Left cardiac atrium (tissue), 4 donors: Measurements from ENCODE around the gene FAM186B. TPM values are rescaled to one million over a fixed set of nuclear protein-coding genes. Genes with fewer than 3 reads are reported as not detected.

Experiments
- ATAC-seq, 2 donors: fragments of 200-7000 bp; cut with Tn5 transposase; one replicate each; pipeline ENCODE4 v1.9.1; 2020; ENCODE audit warnings: mild to moderate bottlenecking in 2 of 2, moderate library complexity in 2 of 2
- DNase-seq: peaks from one replicate; pipeline ENCODE4 v3.0.0-alpha.2; 2020
- intact Hi-C, 2 donors: fragments of 100-400 bp; cut with DNase I; formaldehyde crosslinking; loops; one replicate each; pipeline versions ENCODE4 v1.14.1 to v1.15.1; 2022 to 2023
- total RNA-seq, 2 donors: library from RNA; stranded (reverse); fragmentation: NEBNext Ultra II Directional; extraction: Animal tissue kit (Norgen Biotek cat#: 25700); gene quantifications; one replicate each; pipeline ENCODE4 v1.2.1, GENCODE V29; 2021
- donor health status: DM: no; HTN: yes; CAD: no.
- donor health status: DM: no; HTN: yes; CAD: no; lungs with severe emphysema.
- donor health status: DM: yes; HTN: yes; CAD: no.
- donor health status: Dilated cardiomyopathy.

FAM186B gene
- total RNA-seq, 2 donors from 2014 or later = 0.29 to 0.31 TPM

DNA sequence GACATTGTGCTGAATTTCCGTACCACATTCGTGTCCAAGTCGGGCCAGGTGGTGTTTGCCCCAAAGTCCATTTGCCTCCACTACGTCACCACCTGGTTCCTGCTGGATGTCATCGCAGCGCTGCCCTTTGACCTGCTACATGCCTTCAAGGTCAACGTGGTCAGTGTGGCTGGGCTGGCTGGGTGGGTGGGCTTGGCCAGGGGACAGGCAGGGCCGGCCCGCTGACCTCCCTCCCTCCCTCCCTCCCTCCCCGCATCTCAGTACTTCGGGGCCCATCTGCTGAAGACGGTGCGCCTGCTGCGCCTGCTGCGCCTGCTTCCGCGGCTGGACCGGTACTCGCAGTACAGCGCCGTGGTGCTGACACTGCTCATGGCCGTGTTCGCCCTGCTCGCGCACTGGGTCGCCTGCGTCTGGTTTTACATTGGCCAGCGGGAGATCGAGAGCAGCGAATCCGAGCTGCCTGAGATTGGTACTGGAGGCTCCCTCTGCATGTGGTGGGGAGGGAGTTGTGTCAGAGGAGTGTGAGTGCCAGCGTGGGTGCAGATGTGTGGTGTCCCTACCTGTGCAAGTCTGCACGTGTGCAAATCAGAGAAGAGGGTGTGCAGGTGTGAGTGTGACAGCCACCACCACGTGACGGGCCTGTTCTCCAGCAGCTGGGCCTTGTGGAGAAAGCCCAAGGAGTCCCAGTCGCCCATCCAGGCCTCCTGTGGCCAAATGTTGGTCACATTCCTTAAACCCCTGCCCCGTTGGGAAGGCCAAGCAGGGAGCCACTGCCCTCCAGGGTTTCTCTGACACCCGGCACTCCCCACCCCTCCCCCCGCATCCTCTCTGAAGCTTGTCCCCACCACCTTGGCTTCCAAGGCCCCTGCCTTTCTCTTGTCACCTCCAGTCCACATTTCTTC, 61.3 kb downstream of the FAM186B start:
- ATAC-seq (no peak), DNase-seq (no peak)
- intact Hi-C loops = no loop called here

DNA sequence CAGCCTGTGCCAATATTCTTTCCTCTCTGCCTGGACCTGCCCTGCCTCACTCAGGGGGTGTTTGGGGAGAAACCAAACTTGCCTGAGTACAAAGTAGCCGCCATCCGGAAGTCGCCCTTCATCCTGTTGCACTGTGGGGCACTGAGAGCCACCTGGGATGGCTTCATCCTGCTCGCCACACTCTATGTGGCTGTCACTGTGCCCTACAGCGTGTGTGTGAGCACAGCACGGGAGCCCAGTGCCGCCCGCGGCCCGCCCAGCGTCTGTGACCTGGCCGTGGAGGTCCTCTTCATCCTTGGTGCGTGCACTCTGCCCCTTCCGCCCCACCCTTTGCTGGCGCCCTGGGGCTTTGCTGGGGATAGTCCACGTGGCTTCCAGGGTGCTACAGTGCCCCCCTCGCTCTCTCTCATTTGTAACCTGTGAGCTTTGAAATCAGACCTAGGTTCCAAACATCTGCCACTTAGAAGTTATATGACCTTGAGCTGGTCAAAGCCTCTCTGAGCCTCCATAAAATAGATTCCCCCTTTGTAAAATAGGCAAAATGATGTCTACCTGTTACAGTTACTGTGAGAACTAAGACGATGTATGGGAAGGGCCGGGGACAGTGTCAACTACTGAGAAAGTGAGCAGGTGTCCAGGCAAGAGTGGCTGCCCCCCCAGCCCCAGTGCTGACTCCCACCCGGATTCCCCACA, 62.1 kb downstream of the FAM186B start:
- ATAC-seq (no peak), DNase-seq (no peak)
- intact Hi-C loops = no loop called here

DNA sequence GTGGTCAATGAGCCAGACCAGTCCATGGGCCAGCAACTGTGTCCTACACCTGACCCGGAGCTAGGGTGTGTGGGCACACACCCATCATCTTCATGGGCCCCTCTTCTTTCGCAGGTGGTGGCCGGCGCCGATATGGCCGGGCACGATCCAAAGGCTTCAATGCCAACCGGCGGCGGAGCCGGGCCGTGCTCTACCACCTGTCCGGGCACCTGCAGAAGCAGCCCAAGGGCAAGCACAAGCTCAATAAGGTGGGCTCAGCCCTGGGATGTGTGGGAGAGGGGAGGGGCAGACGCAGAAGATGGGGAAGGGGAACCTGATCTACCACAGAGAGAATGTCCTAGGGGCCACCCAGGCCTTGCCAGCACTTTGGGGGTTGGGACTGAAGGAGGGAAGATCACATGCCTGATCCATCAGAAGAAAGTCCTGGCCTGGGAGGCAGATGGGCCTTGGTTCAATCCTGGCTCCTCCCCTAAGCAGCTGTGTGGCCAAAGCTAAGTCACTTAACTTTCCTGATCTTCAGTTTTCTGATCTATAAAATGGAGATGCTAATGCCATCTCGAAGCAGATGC, 62.8 kb downstream of the FAM186B start:
- ATAC-seq (no peak), DNase-seq (no peak)
- intact Hi-C loops = no loop called here

DNA sequence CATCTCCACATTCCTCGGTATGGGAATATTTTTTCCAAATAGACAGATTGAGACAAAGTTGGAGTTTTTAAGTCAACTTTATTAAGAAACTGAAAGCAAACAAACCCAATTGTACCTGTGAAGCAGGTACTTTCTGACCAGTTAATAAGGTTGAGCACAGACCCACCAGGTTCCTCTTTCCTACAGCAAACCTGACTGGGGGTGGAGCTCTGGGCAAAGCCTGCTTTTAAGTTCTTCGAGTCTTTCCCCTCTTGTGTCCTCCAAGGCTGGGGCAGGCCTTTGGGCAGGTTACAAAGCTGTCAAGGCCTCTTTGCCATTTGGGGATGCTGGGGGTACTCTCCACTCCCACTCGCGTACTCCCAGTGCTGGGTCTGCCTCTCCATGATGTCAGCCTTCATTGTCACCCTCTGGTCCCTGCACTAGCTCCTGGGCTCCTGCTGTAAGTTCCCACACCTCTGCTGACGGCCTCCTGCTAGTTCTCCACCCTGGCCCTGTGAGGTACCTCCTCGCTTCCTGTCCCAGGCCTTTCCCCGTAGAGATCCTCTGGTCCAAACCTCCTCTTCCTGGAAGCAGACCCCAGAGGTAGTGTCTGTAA, 63.4 kb downstream of the FAM186B start:
- DNase-seq = no peak

DNA sequence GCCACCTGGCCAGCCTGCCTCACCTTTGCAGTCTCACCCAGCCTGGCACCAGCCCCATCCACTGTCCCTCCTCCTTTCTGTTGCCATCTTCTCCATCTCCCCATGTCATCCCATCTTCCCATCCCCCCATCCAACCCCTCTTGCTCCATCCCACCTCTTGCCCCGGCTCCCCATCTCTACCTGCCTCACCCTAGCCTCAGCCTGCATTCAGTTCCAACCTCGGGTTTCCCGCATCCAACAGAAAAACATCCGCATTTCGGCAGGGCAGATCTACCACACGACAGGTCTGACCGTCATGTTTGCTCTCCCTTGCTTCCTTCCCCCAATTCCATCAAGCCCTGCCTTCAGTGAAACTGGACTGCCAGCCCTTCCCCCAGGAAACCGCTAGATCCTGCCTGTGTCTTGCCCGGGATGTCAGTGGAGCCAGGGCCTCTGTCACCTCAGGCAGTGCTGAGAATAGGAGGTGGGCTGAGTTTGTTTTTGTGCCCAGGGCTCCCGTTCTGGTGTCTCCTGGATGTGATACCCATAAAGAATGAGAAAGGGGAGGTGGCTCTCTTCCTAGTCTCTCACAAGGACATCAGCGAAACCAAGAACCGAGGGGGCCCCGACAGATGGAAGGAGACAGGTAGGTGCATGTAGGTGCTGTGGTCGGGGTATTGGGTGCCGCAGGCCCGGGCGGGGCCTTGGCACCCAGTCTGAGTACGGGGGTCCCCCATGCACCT, 64.1 kb downstream of the FAM186B start:
- DNase-seq (no peak), ATAC-seq (no peak)
- intact Hi-C loops = no loop called here

More for the DNA sequence above, 63.4 kb downstream of the FAM186B start:
- no peak for ATAC-seq
- intact Hi-C loops = no loop called here

DNA sequence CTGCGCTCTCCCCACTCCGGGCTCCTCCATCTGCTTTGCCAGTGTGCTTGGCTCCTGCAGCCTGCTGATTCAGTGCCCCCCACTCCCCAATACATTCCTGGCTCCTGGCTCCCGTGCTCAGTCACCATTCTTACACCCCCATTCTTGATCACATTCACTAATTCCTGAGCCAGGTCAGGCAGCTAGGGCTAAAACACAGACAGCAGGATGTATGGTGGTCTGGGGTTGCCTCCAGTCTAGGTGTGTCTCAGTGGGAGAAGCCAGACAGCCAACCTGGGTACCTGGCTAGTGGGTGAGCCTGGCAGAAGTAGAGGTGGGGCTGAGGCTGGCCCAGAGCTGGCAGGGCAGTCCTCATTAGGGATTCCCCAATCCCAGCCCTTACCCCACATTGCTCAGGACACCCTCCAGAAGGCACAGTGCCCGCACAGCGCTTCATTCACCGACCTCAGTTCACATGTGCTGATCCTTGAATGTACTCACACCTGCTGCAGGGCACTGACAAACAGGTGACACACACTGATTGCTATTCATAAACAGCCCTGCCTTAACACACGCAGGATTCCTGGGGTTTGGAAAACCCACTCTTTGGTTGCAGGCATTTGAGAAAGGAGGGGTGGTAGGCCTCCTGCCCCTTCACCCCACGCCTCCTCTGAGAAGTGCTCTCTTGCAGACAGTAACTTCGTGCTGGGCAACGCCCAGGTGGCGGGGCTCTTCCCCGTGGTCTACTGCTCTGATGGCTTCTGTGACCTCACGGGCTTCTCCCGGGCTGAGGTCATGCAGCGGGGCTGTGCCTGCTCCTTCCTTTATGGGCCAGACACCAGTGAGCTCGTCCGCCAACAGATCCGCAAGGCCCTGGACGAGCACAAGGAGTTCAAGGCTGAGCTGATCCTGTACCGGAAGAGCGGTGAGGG, 65.0 kb downstream of the FAM186B start:
- intact Hi-C loops = no loop called here
- no peak for ATAC-seq

DNA sequence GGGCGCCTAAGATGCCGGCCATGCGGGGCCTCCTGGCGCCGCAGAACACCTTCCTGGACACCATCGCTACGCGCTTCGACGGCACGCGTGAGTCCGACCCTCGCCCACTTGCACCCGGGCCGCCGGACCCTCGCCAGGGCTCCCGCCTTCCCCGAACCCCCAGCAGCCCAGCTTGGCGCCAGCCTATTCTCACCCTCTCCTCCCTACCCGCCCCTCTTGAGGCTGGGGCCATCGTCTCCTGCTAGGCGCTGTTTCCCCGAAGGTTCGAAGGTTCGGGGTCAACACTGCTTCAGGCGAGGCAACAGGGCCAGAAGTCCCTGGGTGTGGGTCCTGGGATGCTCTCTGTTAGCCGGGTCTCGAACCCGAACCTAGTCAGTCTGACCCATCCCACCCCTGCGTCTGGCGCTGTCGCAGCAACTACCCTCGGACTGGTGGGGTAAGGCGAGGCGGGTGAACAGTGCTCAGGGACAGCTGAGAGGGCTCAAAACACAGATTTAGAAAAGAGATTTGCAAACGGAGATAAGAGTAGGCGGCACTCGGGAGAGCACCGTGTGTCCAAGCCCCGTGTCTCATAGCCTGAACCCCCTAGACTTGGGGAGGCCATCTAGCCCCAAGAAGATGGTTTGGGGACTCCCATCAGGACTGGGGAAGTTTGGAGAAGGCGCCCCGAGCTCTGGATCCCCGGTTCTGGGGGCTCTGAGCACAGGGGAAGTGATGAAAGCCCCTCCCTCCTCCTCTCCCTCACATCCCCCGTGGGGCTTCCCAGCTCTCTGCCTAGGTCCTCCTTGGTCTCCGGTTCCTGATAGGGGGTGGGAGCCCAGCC, 65.8 kb downstream of the FAM186B start:
- ATAC-seq = no peak
- DNase-seq = no peak
- intact Hi-C loops = no loop called here

More for the DNA sequence above, 65.0 kb downstream of the FAM186B start:
- no peak for DNase-seq

DNA sequence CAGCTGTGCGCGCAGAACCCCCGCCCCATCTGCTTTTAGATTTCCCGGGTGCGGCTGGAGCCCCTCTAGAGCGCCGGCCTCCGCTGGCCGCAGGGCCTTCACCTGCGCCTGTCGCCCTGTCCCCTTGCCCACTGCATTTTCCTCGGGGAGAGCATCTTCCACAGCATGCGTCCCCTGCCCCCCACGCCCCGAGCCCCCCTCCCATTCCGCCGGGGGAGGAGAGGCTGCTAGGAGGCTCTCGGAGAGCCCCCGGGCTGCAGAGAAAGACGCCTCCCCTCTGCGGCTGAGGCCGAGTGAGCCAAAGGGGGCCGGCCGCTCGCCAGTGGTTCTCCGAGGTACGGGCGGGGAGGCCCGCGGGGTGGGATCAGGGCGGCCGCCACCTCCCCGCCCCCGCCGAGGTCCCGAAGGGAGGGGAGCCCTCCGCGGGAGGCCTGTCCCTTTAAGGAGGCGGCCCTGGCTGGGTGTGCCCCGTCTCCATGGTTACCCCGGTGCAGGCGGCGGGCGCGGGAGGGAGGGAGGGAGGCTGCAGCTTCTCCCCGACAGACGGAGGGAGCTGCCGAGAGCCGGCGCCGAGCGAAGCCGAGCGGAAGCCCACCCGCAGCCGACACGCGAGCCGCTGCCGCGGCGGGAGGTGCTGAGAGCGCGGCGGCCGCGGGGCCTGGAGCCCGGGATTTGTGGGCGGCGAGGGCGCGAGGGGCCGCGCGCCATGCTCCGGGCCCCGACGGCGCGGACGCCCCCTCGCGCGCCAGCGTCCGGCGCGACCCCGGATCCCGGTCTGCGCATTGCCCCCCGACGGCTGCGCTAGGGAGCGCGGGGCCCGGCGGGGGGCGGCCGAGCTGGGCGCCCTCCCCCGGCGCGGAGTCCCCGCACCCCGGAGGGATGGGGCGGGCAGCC, 66.7 kb downstream of the FAM186B start, which contains the start of gene KCNH3:
TSS of gene KCNH3 (plus strand) at position 521 of the 894 bp plus-strand sequence. CDS start 387 bp downstream, outside the sequence.
- intact Hi-C loops = no loop called here
- DNase-seq (peak; percentile 89), ATAC-seq (peak; percentile 88 to 89)

DNA sequence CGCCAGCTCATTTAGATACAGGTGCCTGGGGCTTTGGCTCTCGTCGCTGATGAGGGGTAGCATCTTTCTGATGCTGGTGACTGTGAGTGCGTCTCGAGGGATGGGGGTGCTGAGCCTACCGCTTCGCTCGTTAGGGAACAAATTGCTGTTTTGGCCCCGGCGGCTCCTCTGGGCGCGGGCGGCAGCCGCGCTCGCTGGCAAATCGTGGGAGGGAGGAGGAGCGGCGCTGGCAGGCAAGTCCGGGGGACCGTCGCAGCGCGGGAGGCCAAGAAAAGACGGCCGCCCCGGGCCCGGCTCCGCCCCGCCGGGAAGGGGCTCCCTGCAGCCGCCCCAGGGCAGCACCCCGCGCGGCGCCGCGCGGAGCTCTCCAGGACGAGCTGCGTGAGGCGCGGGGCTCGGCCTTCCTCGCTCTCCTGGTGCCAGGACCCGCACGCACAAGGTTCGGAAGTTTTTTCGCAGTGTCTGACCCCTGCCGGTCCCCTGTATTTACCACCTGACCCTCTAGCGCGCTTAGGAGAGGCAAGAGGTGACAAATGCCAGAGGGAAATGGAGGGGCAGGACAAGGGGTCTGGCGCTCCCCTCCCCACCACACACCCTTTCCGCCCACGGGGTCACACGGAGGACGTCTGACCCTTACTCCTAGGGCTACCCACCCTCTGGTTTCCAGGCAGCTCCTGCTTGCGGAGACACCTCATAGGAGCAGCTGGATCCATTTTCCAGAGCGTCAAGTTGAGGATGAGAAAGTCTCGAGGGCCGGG, 67.5 kb downstream of the FAM186B start:
- ATAC-seq (peak; percentile 22), DNase-seq (no peak)
- intact Hi-C loops = no loop called here

Other genes starting within 250 kb of the FAM186B start
- gene SPATS2, start 238.2 kb downstream of the FAM186B start, total RNA-seq = 10 to 100 TPM in 1 of 2 donors, 1 to 10 TPM in 1; 7.6 to 10.5 TPM
- under 1 TPM; 0.44 to 0.73 TPM for gene KCNH3, start 66.6 kb downstream of the FAM186B start, total RNA-seq
- 10 to 100 TPM; 63.2 to 78.4 TPM for gene MCRS1, start 37.5 kb downstream of the FAM186B start, total RNA-seq
- gene PRPF40B, start 17.9 kb upstream of the FAM186B start, total RNA-seq = 10 to 100 TPM; 14.3 to 21.1 TPM
- 10 to 100 TPM; 12.2 to 21.2 TPM for gene FMNL3, start 101.8 kb upstream of the FAM186B start, total RNA-seq
- gene TMBIM6, start 135.9 kb upstream of the FAM186B start, total RNA-seq = 100 to 1,000 TPM; 260 to 276 TPM
- 10 to 100 TPM; 18.6 to 18.8 TPM for gene NCKAP5L, start 222.8 kb upstream of the FAM186B start, total RNA-seq
- gene BCDIN3D, start 237.5 kb upstream of the FAM186B start, total RNA-seq = 1 to 10 TPM; 2.9 to 4.0 TPM